Right lobe of liver (tissue), 4 donors: ENCODE results near the gene UBB.

Source experiments
- CTCF ChIP-seq, 4 donors: fragments of 200-600 bp in 3 of 4; fragments of 450-650 bp in 1 of 4; IDR thresholded peaks; one replicate each; pipeline versions ENCODE4 v1.5.1 to v1.8.0; 2016 to 2022; ENCODE audit warnings: antibody characterized with exemption in 4 of 4, mild to moderate bottlenecking in 2 of 4
- POLR2A ChIP-seq: fragments of 450-650 bp; IDR thresholded peaks from one replicate; pipeline ENCODE4 v1.6.1; 2017; ENCODE audit warnings: antibody characterized with exemption, mild to moderate bottlenecking
- donor health status: DM: no; HTN: no; CAD: no.
- donor health status: DM: no; HTN: no; CAD: no.
- donor health status: DM: no; HTN: yes; CAD: no.

GRCh38 chr17:16352303-16352666, 28.6 kb upstream of the UBB start:
- TF ChIP-seq CTCF (IDR thresholded peaks at IDR 0.05) (no peak), POLR2A (peak; percentile 20)
